HCT116 (cell line): ENCODE results near the gene GNB5. TPM values are rescaled to one million over a fixed set of nuclear protein-coding genes. Genes with fewer than 3 reads are reported as not detected.

Source experiments
- ATAC-seq: fragments of 200-7000 bp; cut with Tn5 transposase; 2 replicates; pipeline ENCODE4 v1.9.1; 2020; ENCODE audit warnings: mild to moderate bottlenecking, moderate library complexity
- BruUV-seq: library from RNA; stranded (reverse); fragments of 400-500 nt; replicated peaks from 2 replicates; lab custom pipeline; 2021; lab: Mats Ljungman, UMichigan
- CTCF ChIA-PET: fragments of 300-600 bp; sonication (Branson Sonifier 250); formaldehyde crosslinking; loops from one replicate; lab custom pipeline; 2021; ENCODE audit warnings: antibody characterized with exemption; lab: Charles Lee
- POLR2A ChIA-PET: fragments of 300-600, 350-600 bp; sonication (Branson Sonifier 250); formaldehyde crosslinking; loops from one replicate; lab custom pipeline; 2021; ENCODE audit warnings: antibody characterized with exemption; lab: Charles Lee
- RAD21 ChIA-PET, 2 experiments: fragments of 300-600 bp; sonication (Branson Sonifier 250); formaldehyde crosslinking; loops; one replicate each; lab custom pipeline; 2023; ENCODE audit warnings: low total read pairs in 2 of 2; ENCODE audit not compliant: uncharacterized antibody in 2 of 2, unreplicated experiment in 2 of 2, low non-redundant PET in 1 of 2; lab: Charles Lee
- DNase-seq: peaks from one replicate; pipeline ENCODE4 v3.0.0-alpha.2; 2010; ENCODE audit warnings: low read depth, low spot score
- H2AFZ ChIP-seq: fragments of 200-600 bp; shearing (Covaris generic), sonication (generic); 2 replicates; pipeline ENCODE4 v1.6.1; 2017; ENCODE audit warnings: low read depth, mixed run types, mixed read lengths, antibody characterized with exemption, low read length; ENCODE audit not compliant: poor library complexity, severe bottlenecking
- H3K27ac ChIP-seq: 2 replicates; pipeline ENCODE4 v1.5.1; 2012; ENCODE audit warnings: low read depth, low read length
- H3K27me3 ChIP-seq: fragments of 200-600 bp; sonication (generic); 2 replicates; pipeline ENCODE4 v1.6.1; 2016; ENCODE audit warnings: mixed run types, low read length, mixed read lengths; ENCODE audit not compliant: insufficient read depth
- H3K36me3 ChIP-seq, 2 experiments: fragments of 200-500 bp in 1 of 2; fragments of 200-600 bp in 1 of 2; sonication (Bioruptor generic) in 1 of 2; sonication (generic) in 1 of 2; 2 replicates each; pipeline versions ENCODE4 v1.5.1 to v1.6.1; 2014 to 2016; ENCODE audit warnings: low read length in 2 of 2, inconsistent platforms in 1 of 2, mixed read lengths in 1 of 2, mixed run types in 1 of 2; ENCODE audit not compliant: insufficient read depth in 2 of 2, control insufficient read depth in 1 of 2
- H3K4me1 ChIP-seq, 2 experiments: fragments of 200-600 bp in 1 of 2; sonication (generic) in 1 of 2; 2 replicates each; pipeline versions ENCODE4 v1.5.1 to v1.6.1; 2012 to 2017; ENCODE audit warnings: low read length in 2 of 2, inconsistent platforms in 1 of 2, mild to moderate bottlenecking in 1 of 2, mixed read lengths in 1 of 2, mixed run types in 1 of 2, moderate library complexity in 1 of 2; ENCODE audit not compliant: insufficient read depth in 2 of 2, control insufficient read depth in 1 of 2
- H3K4me2 ChIP-seq: fragments of 200-600 bp; sonication (generic); 2 replicates; pipeline ENCODE4 v1.6.1; 2017; ENCODE audit warnings: mixed run types, low read length, mixed read lengths
- H3K4me3 ChIP-seq, 2 experiments: fragments of 200-600 bp in 1 of 2; sonication (generic) in 1 of 2; replicated peaks in 1 of 2; 2 replicates each; pipeline ENCODE4 v1.5.1; 2011 to 2016; ENCODE audit warnings: low read length in 2 of 2, control low read depth in 1 of 2, low read depth in 1 of 2, mild to moderate bottlenecking in 1 of 2, mixed read lengths in 1 of 2, mixed run types in 1 of 2
- H3K79me2 ChIP-seq: fragments of 200-600 bp; sonication (generic); 2 replicates; pipeline ENCODE4 v1.6.1; 2017; ENCODE audit warnings: mild to moderate bottlenecking, mixed run types, low read length, moderate library complexity, mixed read lengths; ENCODE audit not compliant: insufficient read depth
- H3K9ac ChIP-seq: fragments of 200-600 bp; sonication (generic); 2 replicates; pipeline ENCODE4 v1.6.1; 2016; ENCODE audit warnings: low read length, mixed read lengths
- H3K9me2 ChIP-seq: fragments of 200-600 bp; sonication (generic), shearing (Covaris generic); 2 replicates; pipeline ENCODE4 v1.6.1; 2017; ENCODE audit warnings: mixed run types, mild to moderate bottlenecking, moderate library complexity; ENCODE audit not compliant: insufficient read depth
- H3K9me3 ChIP-seq, 2 experiments: fragments of 200-500 bp in 1 of 2; fragments of 200-600 bp in 1 of 2; sonication (Bioruptor generic) in 1 of 2; sonication (generic) in 1 of 2; 2 replicates each; pipeline ENCODE4 v1.6.1; 2014 to 2017; ENCODE audit warnings: low read length in 2 of 2, mixed read lengths in 2 of 2, inconsistent platforms in 1 of 2, low read depth in 1 of 2, mild to moderate bottlenecking in 1 of 2, mixed run types in 1 of 2, moderate library complexity in 1 of 2; ENCODE audit not compliant: control insufficient read depth in 1 of 2, insufficient read depth in 1 of 2
- H4K20me1 ChIP-seq: fragments of 200-600 bp; sonication (generic), shearing (Covaris generic); 2 replicates; pipeline ENCODE4 v1.6.1; 2017; ENCODE audit warnings: mixed run types, mild to moderate bottlenecking, moderate library complexity; ENCODE audit not compliant: insufficient read depth
- ATF3 ChIP-seq: IDR thresholded peaks from 2 replicates; pipeline ENCODE4 v1.6.1; 2012
- CBX3 ChIP-seq: IDR thresholded peaks from 2 replicates; pipeline ENCODE4 v1.6.1; 2012; ENCODE audit warnings: low read depth
- CEBPB ChIP-seq: IDR thresholded peaks from 2 replicates; pipeline ENCODE4 v1.6.1; 2012; ENCODE audit warnings: low read depth
- CTCF ChIP-seq, 3 experiments: fragments of 200-600 bp in 1 of 3; sonication (generic) in 1 of 3; IDR thresholded peaks in 2 of 3; conservative IDR thresholded peaks in 1 of 3; 2 replicates each; pipeline ENCODE4 v1.5.1; 2012 to 2017; ENCODE audit warnings: low read depth in 2 of 3, low read length in 2 of 3, antibody characterized with exemption in 1 of 3, borderline replicate concordance in 1 of 3, control low read depth in 1 of 3, mild to moderate bottlenecking in 1 of 3, mixed read lengths in 1 of 3, mixed run types in 1 of 3, moderate library complexity in 1 of 3; ENCODE audit not compliant: insufficient read depth in 1 of 3
- FOSL1 ChIP-seq: IDR thresholded peaks from 2 replicates; pipeline ENCODE4 v1.6.1; 2012; ENCODE audit warnings: low read depth
- JUND ChIP-seq: IDR thresholded peaks from 2 replicates; pipeline ENCODE4 v1.6.1; 2012
- MAX ChIP-seq: IDR thresholded peaks from 2 replicates; pipeline ENCODE4 v1.6.1; 2012
- POLR2A ChIP-seq: IDR thresholded peaks from 2 replicates; pipeline ENCODE4 v1.7.0; 2011; ENCODE audit warnings: borderline replicate concordance; ENCODE audit not compliant: insufficient read depth, insufficient read length; ENCODE audit errors: extremely low read depth
- RAD21 ChIP-seq: IDR thresholded peaks from 2 replicates; pipeline ENCODE4 v1.6.1; 2012; ENCODE audit warnings: low read depth, mild to moderate bottlenecking
- REST ChIP-seq: IDR thresholded peaks from 2 replicates; pipeline ENCODE4 v1.6.1; 2012; ENCODE audit warnings: low read depth
- SIN3A ChIP-seq: IDR thresholded peaks from 2 replicates; pipeline ENCODE4 v1.6.1; 2012; ENCODE audit warnings: low read depth
- ZBTB33 ChIP-seq: IDR thresholded peaks from 2 replicates; pipeline ENCODE4 v1.6.1; 2011; ENCODE audit warnings: mild to moderate bottlenecking, low read length, moderate library complexity; ENCODE audit not compliant: insufficient replicate concordance; ENCODE audit errors: extremely low read depth
- ZNF274 ChIP-seq: fragments of 200-500 bp; sonication (Bioruptor generic); IDR thresholded peaks from 2 replicates; pipeline ENCODE4 v1.6.1; 2014; ENCODE audit warnings: mild to moderate bottlenecking, low read depth, low read length, inconsistent platforms
- intact Hi-C: fragments of 100-400 bp; cut with micrococcal nuclease; formaldehyde crosslinking; loops from 2 replicates; pipeline ENCODE4 v1.10.0; 2022
- total RNA-seq: library from RNA; stranded (reverse); gene quantifications from one replicate; pipeline ENCODE4 v1.2.1, GENCODE V29; 2021; ENCODE audit not compliant: unreplicated experiment

GNB5 gene
- total RNA-seq, 1 experiment from 2014 or later: 27.6 TPM

- H3K4me3 ChIP-seq: no peak overlapping the region
- no peak for TF ChIP-seq FOSL1
- TF ChIP-seq RAD21: no peak
- no peak for TF ChIP-seq POLR2A
- no peak for TF ChIP-seq REST
- no peak for TF ChIP-seq CTCF (IDR thresholded peaks at IDR 0.05 in 2 of 3, conservative IDR thresholded peaks at IDR 0.05 in 1 of 3; ENCODE audit: borderline replicate concordance in 1 of 3, insufficient read depth in 1 of 3, low read depth in 2 of 3, low read length in 2 of 3)
- TF ChIP-seq ZNF274: no peak
- no peak for TF ChIP-seq SIN3A
- no peak for TF ChIP-seq MAX
- no peak for TF ChIP-seq ZBTB33
- TF ChIP-seq CEBPB: no peak
- TF ChIP-seq CBX3: no peak
- no peak for TF ChIP-seq ATF3
- TF ChIP-seq JUND: no peak
- no peak overlapping the region for H3K27ac ChIP-seq
- H3K4me1 ChIP-seq: no peaks in the 10 kb centered on the region
- CTCF ChIA-PET: interaction anchor here (1.7 kb wide), 1 partner anchor 9 kb away, joined by 8 read pairs; no protein-coding TSS in a partner anchor
- H3K9me3 ChIP-seq: no peaks in the 10 kb centered on the region
- POLR2A ChIA-PET: interaction anchor here (1.4 kb wide), 1 partner anchor 14 kb away, joined by 3 read pairs; no protein-coding TSS in a partner anchor
- no peaks in the 10 kb centered on the region for H3K9me2 ChIP-seq
- DNase-seq (no peak), ATAC-seq (no peak)
- H3K9ac ChIP-seq: no peak overlapping the region
- H3K36me3 ChIP-seq: peaks cover 22 to 24% of the 10 kb centered on the region in 2 experiments; a peak in 3 of 4 replicates
- H3K27me3 ChIP-seq: no peaks in the 10 kb centered on the region
- no peak overlapping the region for H3K4me2 ChIP-seq
- no peaks in the 10 kb centered on the region for H4K20me1 ChIP-seq
- BruUV-seq: no TSS peak
- RAD21 ChIA-PET: no interaction called here
- no peaks in the 10 kb centered on the region for H3K79me2 ChIP-seq
- no peak overlapping the region for H2AFZ ChIP-seq
- intact Hi-C loops: no loop called here
Observed at GRCh38 chr15:52236013-52236412, 44.8 kb upstream of the GNB5 start.
